Astrocyte (in vitro differentiated cells and primary cell): ENCODE measurements around the gene EMP2. TPM values are rescaled to one million over a fixed set of nuclear protein-coding genes. Genes with fewer than 3 reads are reported as not detected.

ENCODE experiments used
- DNase-seq: peaks from one replicate; pipeline ENCODE4 v3.0.0-alpha.2; 2010; ENCODE audit warnings: low read depth
- FAIRE-seq: peaks from 2 replicates; lab custom pipeline; 2011; peaks lifted over from hg19 to GRCh38; lab: Jason Lieb, UNC
- H2AFZ ChIP-seq: 2 replicates; pipeline ENCODE4 v1.6.0; 2012; ENCODE audit warnings: low read depth, low read length, inconsistent platforms
- H3K27ac ChIP-seq: 2 replicates; pipeline ENCODE4 v1.5.1; 2011; ENCODE audit warnings: low read depth, low read length, inconsistent platforms
- H3K27me3 ChIP-seq: 2 replicates; pipeline ENCODE4 v1.6.0; 2011; ENCODE audit warnings: low read length, inconsistent platforms; ENCODE audit not compliant: insufficient read depth
- H3K36me3 ChIP-seq: 2 replicates; pipeline ENCODE4 v1.5.1; 2011; ENCODE audit warnings: low read length, inconsistent platforms; ENCODE audit not compliant: insufficient read depth
- H3K4me1 ChIP-seq: 2 replicates; pipeline ENCODE4 v1.5.1; 2011; ENCODE audit warnings: low read length, inconsistent platforms; ENCODE audit not compliant: insufficient read depth
- H3K4me2 ChIP-seq: 2 replicates; pipeline ENCODE4 v1.6.0; 2012; ENCODE audit warnings: low read length, inconsistent platforms
- H3K4me3 ChIP-seq: 2 replicates; pipeline ENCODE4 v1.5.1; 2011; ENCODE audit warnings: low read depth, mild to moderate bottlenecking, low read length, inconsistent platforms; ENCODE audit not compliant: insufficient read depth
- H3K79me2 ChIP-seq: 2 replicates; pipeline ENCODE4 v1.6.0; 2012; ENCODE audit warnings: mild to moderate bottlenecking, low read length, inconsistent platforms; ENCODE audit not compliant: insufficient read depth
- H3K9ac ChIP-seq: 2 replicates; pipeline ENCODE4 v1.6.0; 2012; ENCODE audit warnings: mild to moderate bottlenecking, low read length, inconsistent platforms
- H3K9me3 ChIP-seq: 2 replicates; pipeline ENCODE4 v1.5.1; 2012; ENCODE audit warnings: low read depth, mild to moderate bottlenecking, low read length, inconsistent platforms; ENCODE audit not compliant: insufficient read depth
- H4K20me1 ChIP-seq: 2 replicates; pipeline ENCODE4 v1.6.0; 2012; ENCODE audit warnings: low read length, inconsistent platforms; ENCODE audit not compliant: insufficient read depth
- H3K27ac Mint-ChIP-seq: one replicate; pipeline ENCODE4 v1.8.0; 2021; ENCODE audit warnings: mild to moderate bottlenecking, mixed read lengths; ENCODE audit not compliant: unreplicated experiment
- H3K27me3 Mint-ChIP-seq: one replicate; pipeline ENCODE4 v1.8.0; 2021; ENCODE audit warnings: low read depth, mixed read lengths; ENCODE audit not compliant: unreplicated experiment
- H3K36me3 Mint-ChIP-seq: one replicate; pipeline ENCODE4 v1.8.0; 2021; ENCODE audit warnings: low read depth, mixed read lengths; ENCODE audit not compliant: unreplicated experiment
- H3K4me1 Mint-ChIP-seq: one replicate; pipeline ENCODE4 v1.8.0; 2021; ENCODE audit warnings: low read depth, mixed read lengths; ENCODE audit not compliant: unreplicated experiment
- H3K4me3 Mint-ChIP-seq: one replicate; pipeline ENCODE4 v1.8.0; 2021; ENCODE audit warnings: mild to moderate bottlenecking, moderate library complexity, mixed read lengths; ENCODE audit not compliant: unreplicated experiment
- H3K9me3 Mint-ChIP-seq: one replicate; pipeline ENCODE4 v1.8.0; 2021; ENCODE audit warnings: mild to moderate bottlenecking, mixed read lengths; ENCODE audit not compliant: unreplicated experiment
- EZH2 ChIP-seq: IDR thresholded peaks from 2 replicates; pipeline ENCODE4 v1.6.1; 2012; ENCODE audit warnings: mild to moderate bottlenecking, low read length, inconsistent platforms; ENCODE audit not compliant: insufficient read depth
- total RNA-seq: library from RNA; stranded (reverse); gene quantifications from 2 replicates; pipeline ENCODE4 v1.2.1, GENCODE V29; 2021
- TF ChIP-seq, protein P1 (sequence below): IDR thresholded peaks from 2 replicates; pipeline ENCODE4 v1.5.1; 2011; ENCODE audit warnings: low read depth, mild to moderate bottlenecking, inconsistent platforms, low read length, moderate library complexity; ENCODE audit not compliant: insufficient read depth

Gene EMP2
- total RNA-seq, 1 donor from 2014 or later, result 1.7 TPM

DNA sequence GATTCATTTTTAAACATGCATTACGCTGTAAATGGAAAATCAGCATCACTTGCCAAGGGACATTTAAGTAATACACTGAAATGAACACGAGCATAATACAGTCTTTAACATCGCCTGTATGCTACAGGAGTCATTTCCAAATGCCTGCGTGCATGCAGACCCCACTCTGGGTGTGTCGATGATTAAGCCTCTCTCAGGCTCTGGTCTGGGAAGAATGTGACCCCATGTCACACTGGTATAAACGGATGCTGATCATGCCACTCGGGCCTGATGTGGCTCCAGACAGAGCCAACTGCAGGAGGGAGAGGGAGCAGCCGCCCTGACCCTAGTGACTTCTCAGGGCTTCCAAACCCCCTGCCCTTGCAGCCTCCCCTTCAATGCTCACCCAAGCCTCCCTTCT lies 10.8 kb downstream of the EMP2 start:
- H3K9ac ChIP-seq, result no peak overlapping the region
- H3K27me3 Mint-ChIP-seq, result peaks cover 4% of the 10 kb centered on the region
- H3K36me3 Mint-ChIP-seq, result no peaks in the 10 kb centered on the region
- peaks cover 13% of the 10 kb centered on the region for H3K4me1 ChIP-seq
- TF ChIP-seq, protein P1, sequence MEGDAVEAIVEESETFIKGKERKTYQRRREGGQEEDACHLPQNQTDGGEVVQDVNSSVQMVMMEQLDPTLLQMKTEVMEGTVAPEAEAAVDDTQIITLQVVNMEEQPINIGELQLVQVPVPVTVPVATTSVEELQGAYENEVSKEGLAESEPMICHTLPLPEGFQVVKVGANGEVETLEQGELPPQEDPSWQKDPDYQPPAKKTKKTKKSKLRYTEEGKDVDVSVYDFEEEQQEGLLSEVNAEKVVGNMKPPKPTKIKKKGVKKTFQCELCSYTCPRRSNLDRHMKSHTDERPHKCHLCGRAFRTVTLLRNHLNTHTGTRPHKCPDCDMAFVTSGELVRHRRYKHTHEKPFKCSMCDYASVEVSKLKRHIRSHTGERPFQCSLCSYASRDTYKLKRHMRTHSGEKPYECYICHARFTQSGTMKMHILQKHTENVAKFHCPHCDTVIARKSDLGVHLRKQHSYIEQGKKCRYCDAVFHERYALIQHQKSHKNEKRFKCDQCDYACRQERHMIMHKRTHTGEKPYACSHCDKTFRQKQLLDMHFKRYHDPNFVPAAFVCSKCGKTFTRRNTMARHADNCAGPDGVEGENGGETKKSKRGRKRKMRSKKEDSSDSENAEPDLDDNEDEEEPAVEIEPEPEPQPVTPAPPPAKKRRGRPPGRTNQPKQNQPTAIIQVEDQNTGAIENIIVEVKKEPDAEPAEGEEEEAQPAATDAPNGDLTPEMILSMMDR, result no peak
- no peak for TF ChIP-seq EZH2
- no peaks in the 10 kb centered on the region for H3K36me3 ChIP-seq
- no peaks in the 10 kb centered on the region for H3K27me3 ChIP-seq
- no peak overlapping the region for H3K4me3 ChIP-seq
- DNase-seq, result peak; percentile 64
- H3K4me3 Mint-ChIP-seq, result no peak overlapping the region
- H3K79me2 ChIP-seq, result peaks cover 8% of the 10 kb centered on the region
- H3K27ac Mint-ChIP-seq, result no peak overlapping the region
- H4K20me1 ChIP-seq, result peaks cover 6% of the 10 kb centered on the region
- no peak overlapping the region for H2AFZ ChIP-seq
- peaks cover 12% of the 10 kb centered on the region for H3K9me3 Mint-ChIP-seq
- peak overlapping the region; percentile 40 for H3K4me2 ChIP-seq
- no peak for FAIRE-seq
- H3K27ac ChIP-seq, result no peak overlapping the region
- peaks cover 3% of the 10 kb centered on the region for H3K4me1 Mint-ChIP-seq
- H3K9me3 ChIP-seq, result no peaks in the 10 kb centered on the region

DNA sequence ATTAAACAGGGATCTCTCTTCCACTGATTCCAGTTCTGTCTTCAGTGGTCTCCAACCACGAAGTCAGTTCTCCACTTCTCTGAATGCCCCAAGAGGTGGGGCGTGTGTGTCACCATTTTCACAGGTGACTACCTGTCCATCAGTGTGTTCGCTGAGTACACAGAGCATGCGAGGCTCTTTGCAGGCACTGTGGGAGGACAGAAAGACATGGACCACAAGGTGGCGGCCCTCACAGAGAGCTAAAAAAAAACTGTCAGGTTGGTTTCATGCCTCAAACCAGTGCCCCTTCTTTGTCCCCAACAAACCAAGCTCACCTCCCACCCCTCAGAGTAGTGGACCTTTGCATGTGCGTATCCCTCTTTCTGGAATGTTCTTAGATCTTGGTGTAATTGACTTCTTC lies 13.8 kb downstream of the EMP2 start:
- TF ChIP-seq EZH2, result no peak
- TF ChIP-seq, protein P1, result no peak
- Mint-ChIP-seq H3K27me3 (peaks cover 4% of the 10 kb centered on the region), H3K4me1 (peaks cover 3% of the 10 kb centered on the region), H3K36me3 (peaks cover 3% of the 10 kb centered on the region), H3K27ac (no peak overlapping the region), H3K4me3 (no peak overlapping the region), H3K9me3 (peaks cover 15% of the 10 kb centered on the region)
- Histone ChIP-seq H3K79me2 (peaks cover 8% of the 10 kb centered on the region), H3K4me2 (no peak overlapping the region), H3K4me3 (no peak overlapping the region), H3K9me3 (peaks cover 4% of the 10 kb centered on the region), H3K9ac (no peak overlapping the region), H3K27ac (no peak overlapping the region), H3K27me3 (no peaks in the 10 kb centered on the region), H3K4me1 (peaks cover 12% of the 10 kb centered on the region), H3K36me3 (no peaks in the 10 kb centered on the region), H2AFZ (no peak overlapping the region), H4K20me1 (peaks cover 6% of the 10 kb centered on the region)
- DNase-seq (no peak), FAIRE-seq (no peak)

DNA sequence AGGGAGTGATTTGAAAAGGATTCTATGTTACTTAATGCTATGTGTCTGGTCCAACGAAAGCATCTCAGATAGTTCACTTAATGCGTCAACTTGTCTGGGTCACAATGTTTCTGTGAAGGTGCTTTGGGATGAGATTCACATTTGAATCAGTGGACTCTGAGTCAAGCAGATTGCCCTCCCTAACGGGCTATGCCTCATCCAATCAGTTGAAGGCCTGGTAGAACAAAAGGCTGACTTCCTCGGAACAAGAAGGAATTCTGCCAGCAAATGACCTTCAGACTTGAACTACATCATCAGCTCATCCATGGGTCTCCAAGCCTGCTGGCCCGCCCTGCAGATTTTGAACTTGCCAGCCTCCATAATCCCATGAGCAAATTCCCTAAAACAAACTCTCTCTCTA lies 15.2 kb downstream of the EMP2 start:
- Mint-ChIP-seq H3K36me3 (peaks cover 3% of the 10 kb centered on the region), H3K4me3 (no peak overlapping the region), H3K27ac (no peak overlapping the region), H3K4me1 (no peaks in the 10 kb centered on the region), H3K9me3 (peaks cover 23% of the 10 kb centered on the region), H3K27me3 (peaks cover 2% of the 10 kb centered on the region)
- no peak for DNase-seq
- TF ChIP-seq, protein P1, result no peak
- no peak for TF ChIP-seq EZH2
- no peaks in the 10 kb centered on the region for H3K27me3 ChIP-seq
- H4K20me1 ChIP-seq, result peaks cover 6% of the 10 kb centered on the region
- peaks cover 4% of the 10 kb centered on the region for H3K9me3 ChIP-seq
- peaks cover 7% of the 10 kb centered on the region for H3K4me1 ChIP-seq
- H3K36me3 ChIP-seq, result no peaks in the 10 kb centered on the region
- H3K4me2 ChIP-seq, result no peak overlapping the region
- H3K79me2 ChIP-seq, result peaks cover 8% of the 10 kb centered on the region
- FAIRE-seq, result no peak
- H2AFZ ChIP-seq, result no peak overlapping the region
- no peak overlapping the region for H3K27ac ChIP-seq
- no peak overlapping the region for H3K9ac ChIP-seq
- H3K4me3 ChIP-seq, result no peak overlapping the region
